ENCODE data around the gene TRMT112. TPM values are rescaled to one million over a fixed set of nuclear protein-coding genes. Genes with fewer than 3 reads are reported as not detected.
A peak's percentile ranks its signal among the peaks of the same experiment; 100 is the strongest.

Gene TRMT112
- total RNA-seq, 1 experiment from 2014 or later, result 341 TPM

- Histone ChIP-seq H3K27me3 (ENCODE audit: control insufficient read depth, insufficient read depth, low read length) (no peaks in the 10 kb centered on the region), H3K4me3 (ENCODE audit: low read depth in 2 of 2, low read length in 2 of 2) (peak overlapping the region in 1 of 2 experiments; percentile 60; a peak in 1 of 4 replicates), H3K4me1 (ENCODE audit: control insufficient read depth, insufficient read depth, low read length) (peaks cover 33% of the 10 kb centered on the region), H3K9me3 (ENCODE audit: control insufficient read depth, insufficient read depth, low read depth, low read length) (no peaks in the 10 kb centered on the region), H3K27ac (ENCODE audit: low read length) (peak overlapping the region; percentile 67), H3K36me3 (ENCODE audit: control insufficient read depth, insufficient read depth, low read length) (no peaks in the 10 kb centered on the region)
- in situ Hi-C loops (cut with HindIII; ENCODE audit: low pct_unique_long_range_greater_than_20kb, low sequenced_read_pairs), result no loop called here
- TF ChIP-seq POLR2AphosphoS5 (IDR thresholded peaks at IDR 0.05; ENCODE audit: low read depth, low read length), result no peak
- no peak for TF ChIP-seq TCF7L2 (IDR thresholded peaks at IDR 0.05; ENCODE audit: low read depth, low read length)
- no peak; the same call in 1 of the 2 replicates for TF ChIP-seq CTCF (IDR thresholded peaks at IDR 0.05)
- TF ChIP-seq SIN3A (IDR thresholded peaks at IDR 0.05; ENCODE audit: borderline replicate concordance, insufficient read depth, low read depth, low read length), result no peak
- intact Hi-C loops (cut with micrococcal nuclease; ENCODE audit: unreplicated experiment), result no loop called here
- BruUV-seq (replicated peaks), result no TSS peak
- ChIA-PET POLR2A (no interaction called here), CTCF (interaction anchor here (1.1 to 2.4 kb wide), 4 partner anchors 11 to 27 kb away, joined by 3 to 15 read pairs (median 8); partner anchors contain the start of genes PRDX5 and TRMT112)
- no peak for DNase-seq (ENCODE audit: low read depth, low spot score)
- no peak for ATAC-seq
These were observed 26.6 kb upstream of the TRMT112 start for GRCh38 chr11:64343767-64344559.

- H3K9me3 ChIP-seq (ENCODE audit: control insufficient read depth, insufficient read depth, low read depth, low read length), result no peaks in the 10 kb centered on the region
- peak overlapping the region; percentile 38 to 60; a peak in 3 of 4 replicates for H3K4me3 ChIP-seq (ENCODE audit: low read depth in 2 of 2, low read length in 2 of 2)
- BruUV-seq (replicated peaks), result no TSS peak
- 0 out of 2 replicates have a peak, but pooled peaks have one; percentile 5 for TF ChIP-seq POLR2AphosphoS5 (IDR thresholded peaks at IDR 0.05; ENCODE audit: low read depth, low read length)
- TF ChIP-seq TCF7L2 (IDR thresholded peaks at IDR 0.05; ENCODE audit: low read depth, low read length), result no peak
- no peaks in the 10 kb centered on the region for H3K36me3 ChIP-seq (ENCODE audit: control insufficient read depth, insufficient read depth, low read length)
- in situ Hi-C loops (cut with HindIII; ENCODE audit: low pct_unique_long_range_greater_than_20kb, low sequenced_read_pairs) (no loop called here), intact Hi-C loops (cut with micrococcal nuclease; ENCODE audit: unreplicated experiment) (no loop called here)
- ChIA-PET POLR2A (interaction anchor here (0.6 to 0.9 kb wide), 2 partner anchors 14 to 25 kb away, joined by 3 to 7 read pairs; partner anchors contain the start of genes PRDX5 and TRMT112), CTCF (interaction anchor here (0.6 to 2.3 kb wide), 6 partner anchors 10 to 409 kb away, joined by 3 to 33 read pairs (median 11); partner anchors contain the start of genes PRDX5 and TRMT112)
- no peaks in the 10 kb centered on the region for H3K27me3 ChIP-seq (ENCODE audit: control insufficient read depth, insufficient read depth, low read length)
- H3K4me1 ChIP-seq (ENCODE audit: control insufficient read depth, insufficient read depth, low read length), result peaks cover 24% of the 10 kb centered on the region
- ATAC-seq, result peak; percentile 45
- peak overlapping the region; percentile 67 for H3K27ac ChIP-seq (ENCODE audit: low read length)
- no peak for DNase-seq (ENCODE audit: low read depth, low spot score)
These were observed 25.7 kb upstream of the TRMT112 start for GRCh38 chr11:64342869-64343745.

DNA sequence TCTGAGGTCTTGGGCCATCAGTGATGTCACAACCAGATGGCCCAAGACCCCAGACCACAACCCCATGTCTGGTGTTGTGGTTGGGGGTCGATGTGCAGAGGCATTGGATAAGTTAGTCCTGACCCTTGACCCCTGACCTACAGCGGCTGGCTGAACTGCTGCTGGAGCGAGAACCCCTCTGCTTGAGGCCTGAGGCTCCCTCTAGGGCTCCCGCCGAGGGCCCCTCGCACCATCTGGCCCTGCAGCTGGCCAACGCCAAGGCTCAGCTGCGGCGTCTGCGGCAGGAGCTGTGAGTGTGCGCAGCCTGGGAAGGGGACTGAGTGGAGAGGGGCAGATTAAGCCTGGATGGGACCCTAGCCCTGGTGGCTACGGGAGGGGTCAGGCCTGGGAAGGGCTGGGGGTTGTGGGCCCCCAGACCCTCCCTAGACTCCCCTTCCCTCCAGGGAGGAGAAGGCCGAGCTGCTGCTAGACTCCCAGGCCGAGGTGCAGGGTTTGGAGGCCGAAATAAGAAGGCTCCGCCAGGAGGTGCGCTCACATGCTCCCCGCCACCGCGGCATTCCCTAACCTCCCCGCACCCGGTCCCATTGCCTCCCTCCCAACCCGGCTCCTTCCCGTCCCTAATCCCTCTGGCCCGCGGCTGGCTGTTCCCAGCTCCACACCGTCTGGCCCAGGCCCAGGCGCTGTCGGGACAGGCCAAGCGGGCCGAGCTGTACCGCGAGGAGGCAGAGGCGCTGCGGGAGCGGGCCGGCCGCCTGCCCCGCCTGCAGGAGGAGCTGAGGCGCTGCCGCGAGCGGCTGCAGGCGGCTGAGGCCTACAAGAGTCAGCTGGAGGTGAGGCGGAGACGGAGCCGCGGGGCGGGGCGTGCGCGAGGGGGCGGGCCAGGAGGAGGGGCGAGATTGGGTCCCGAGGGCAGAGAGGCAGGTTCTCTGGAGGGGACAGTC lies 24.8 kb upstream of the TRMT112 start:
- H3K36me3 ChIP-seq (ENCODE audit: control insufficient read depth, insufficient read depth, low read length), result no peaks in the 10 kb centered on the region
- ChIA-PET POLR2A (interaction anchor here (0.5 to 0.9 kb wide), 4 partner anchors 15 to 660 kb away, joined by 3 to 7 read pairs (median 4); partner anchors contain the start of genes PRDX5 and TRMT112), CTCF (interaction anchor here (0.6 to 2.3 kb wide), 6 partner anchors 10 to 408 kb away, joined by 3 to 33 read pairs (median 11); partner anchors contain the start of genes PRDX5 and TRMT112)
- intact Hi-C loops (cut with micrococcal nuclease; ENCODE audit: unreplicated experiment) (no loop called here), in situ Hi-C loops (cut with HindIII; ENCODE audit: low pct_unique_long_range_greater_than_20kb, low sequenced_read_pairs) (no loop called here)
- peak; percentile 95 for ATAC-seq
- no peaks in the 10 kb centered on the region for H3K9me3 ChIP-seq (ENCODE audit: control insufficient read depth, insufficient read depth, low read depth, low read length)
- H3K4me1 ChIP-seq (ENCODE audit: control insufficient read depth, insufficient read depth, low read length), result peaks cover 22% of the 10 kb centered on the region
- H3K4me3 ChIP-seq (ENCODE audit: low read depth in 2 of 2, low read length in 2 of 2), result peak overlapping the region; percentile 38 to 60
- no TSS peak for BruUV-seq (replicated peaks)
- peak; percentile 43 for DNase-seq (ENCODE audit: low read depth, low spot score)
- no peaks in the 10 kb centered on the region for H3K27me3 ChIP-seq (ENCODE audit: control insufficient read depth, insufficient read depth, low read length)
- H3K27ac ChIP-seq (ENCODE audit: low read length), result peak overlapping the region; percentile 78
- TF ChIP-seq POLR2AphosphoS5 (IDR thresholded peaks at IDR 0.05; ENCODE audit: low read depth, low read length) (0 out of 2 replicates have a peak, but pooled peaks have one; percentile 55), CTCF (IDR thresholded peaks at IDR 0.05) (peak; percentile 47; the same call in 1 of the 2 replicates), SIN3A (IDR thresholded peaks at IDR 0.05; ENCODE audit: borderline replicate concordance, insufficient read depth, low read depth, low read length) (no peak), REST (IDR thresholded peaks at IDR 0.05; ENCODE audit: insufficient read depth in 1 of 2, low read depth in 2 of 2, low read length in 1 of 2) (no peak), TCF7L2 (IDR thresholded peaks at IDR 0.05; ENCODE audit: low read depth, low read length) (peak; percentile 28; the same call in 1 of the 2 replicates)
